ENCODE measurements around the gene NLRP13.

DNA sequence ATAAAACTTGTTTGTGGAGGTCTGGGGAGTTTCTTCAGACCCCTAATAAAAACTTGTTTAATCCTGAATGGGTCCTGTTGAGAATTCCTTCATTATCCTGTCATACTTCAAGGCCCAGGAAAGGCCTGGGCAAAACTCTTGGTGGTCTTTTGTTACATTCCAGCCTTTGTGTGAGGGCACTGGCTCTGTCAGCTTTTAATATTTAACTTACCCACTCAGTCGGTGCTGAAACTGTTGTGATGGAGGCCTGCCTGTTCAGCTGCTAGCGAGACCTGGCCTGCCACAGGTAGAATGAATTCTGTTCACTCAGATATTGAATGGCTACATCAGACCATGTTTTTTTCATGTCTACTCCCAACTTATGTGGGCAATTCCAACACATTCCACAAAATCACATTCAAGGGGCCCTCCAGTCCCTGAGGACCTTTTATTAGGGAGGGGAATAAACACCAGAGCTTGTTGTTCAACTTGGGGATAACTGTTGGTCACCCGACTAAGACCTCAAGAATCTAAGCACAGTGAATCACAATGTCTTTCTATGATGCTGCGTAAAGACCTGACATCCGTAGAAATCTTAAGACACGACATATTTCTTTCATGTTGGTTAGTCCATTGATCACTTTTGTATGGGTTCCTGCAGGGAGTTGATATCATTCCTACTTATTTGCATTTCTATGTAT, 28.0 kb upstream of the NLRP13 start:
- TF ChIP-seq, protein P1, sequence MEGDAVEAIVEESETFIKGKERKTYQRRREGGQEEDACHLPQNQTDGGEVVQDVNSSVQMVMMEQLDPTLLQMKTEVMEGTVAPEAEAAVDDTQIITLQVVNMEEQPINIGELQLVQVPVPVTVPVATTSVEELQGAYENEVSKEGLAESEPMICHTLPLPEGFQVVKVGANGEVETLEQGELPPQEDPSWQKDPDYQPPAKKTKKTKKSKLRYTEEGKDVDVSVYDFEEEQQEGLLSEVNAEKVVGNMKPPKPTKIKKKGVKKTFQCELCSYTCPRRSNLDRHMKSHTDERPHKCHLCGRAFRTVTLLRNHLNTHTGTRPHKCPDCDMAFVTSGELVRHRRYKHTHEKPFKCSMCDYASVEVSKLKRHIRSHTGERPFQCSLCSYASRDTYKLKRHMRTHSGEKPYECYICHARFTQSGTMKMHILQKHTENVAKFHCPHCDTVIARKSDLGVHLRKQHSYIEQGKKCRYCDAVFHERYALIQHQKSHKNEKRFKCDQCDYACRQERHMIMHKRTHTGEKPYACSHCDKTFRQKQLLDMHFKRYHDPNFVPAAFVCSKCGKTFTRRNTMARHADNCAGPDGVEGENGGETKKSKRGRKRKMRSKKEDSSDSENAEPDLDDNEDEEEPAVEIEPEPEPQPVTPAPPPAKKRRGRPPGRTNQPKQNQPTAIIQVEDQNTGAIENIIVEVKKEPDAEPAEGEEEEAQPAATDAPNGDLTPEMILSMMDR (IDR thresholded peaks at IDR 0.05 in 2 of 3, conservative IDR thresholded peaks at IDR 0.05 in 1 of 3; ENCODE audit: control insufficient read depth in 2 of 3, extremely low read depth in 1 of 3, insufficient read depth in 1 of 3, low read depth in 3 of 3, low read length in 3 of 3) = no peak
- TF ChIP-seq, protein P2, sequence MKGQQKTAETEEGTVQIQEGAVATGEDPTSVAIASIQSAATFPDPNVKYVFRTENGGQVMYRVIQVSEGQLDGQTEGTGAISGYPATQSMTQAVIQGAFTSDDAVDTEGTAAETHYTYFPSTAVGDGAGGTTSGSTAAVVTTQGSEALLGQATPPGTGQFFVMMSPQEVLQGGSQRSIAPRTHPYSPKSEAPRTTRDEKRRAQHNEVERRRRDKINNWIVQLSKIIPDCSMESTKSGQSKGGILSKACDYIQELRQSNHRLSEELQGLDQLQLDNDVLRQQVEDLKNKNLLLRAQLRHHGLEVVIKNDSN (IDR thresholded peaks at IDR 0.05; ENCODE audit: borderline replicate concordance, extremely low read length, insufficient read depth, low read depth, low read length) = no peak
- TF ChIP-seq KLF5 (IDR thresholded peaks at IDR 0.05; ENCODE audit: partially characterized antibody) (no peak), ZNF687 (IDR thresholded peaks at IDR 0.05) (no peak), BRCA1 (IDR thresholded peaks at IDR 0.05; ENCODE audit: low read depth, low read length) (no peak)
